Measurements from ENCODE around the gene USP7. TPM values are rescaled to one million over a fixed set of nuclear protein-coding genes. Genes with fewer than 3 reads are reported as not detected.
"Not testable (repeated sequence)": the region's sequence is repeated elsewhere in the genome, so short reads cannot be mapped to it uniquely, and the experiment has no call there.

Gene USP7
- total RNA-seq, 1 donor from 2014 or later: 188 TPM

DNA sequence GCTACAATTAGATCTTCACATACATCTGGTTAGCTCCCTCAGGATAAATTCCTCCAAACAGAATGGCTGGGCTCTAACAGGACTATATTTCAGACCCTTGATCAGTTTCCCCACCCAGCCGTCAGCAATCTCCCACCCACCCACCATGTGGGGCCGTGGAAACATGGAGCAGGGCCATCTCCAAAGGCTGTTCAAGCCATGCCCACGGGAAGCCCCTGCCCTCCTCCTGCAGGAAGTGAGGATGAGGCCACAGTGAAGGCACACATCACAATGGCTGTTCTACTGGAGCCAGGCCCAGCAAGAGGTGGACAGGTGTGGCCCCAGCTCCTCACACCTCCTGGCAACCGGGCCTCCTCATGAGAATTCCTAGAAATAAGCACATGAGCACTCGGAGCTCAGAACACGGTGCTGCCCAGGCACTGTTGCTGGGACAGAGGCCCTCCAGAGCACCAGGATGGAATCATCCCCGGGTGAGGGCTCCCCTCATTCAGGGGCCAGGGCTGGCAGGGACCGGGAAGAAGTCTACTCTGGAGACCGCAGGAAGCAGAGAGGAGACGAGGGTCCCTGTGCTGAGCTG lies 81.6 kb downstream of the USP7 start, which contains the start of gene LITAFD:
TSS of gene LITAFD (plus strand) at position 311 of the 577 bp plus-strand sequence. CDS start 2,005 bp downstream, outside the sequence.
- no peaks in the 10 kb centered on the region for H3K9me3 Mint-ChIP-seq
- H3K36me3 Mint-ChIP-seq (ENCODE audit: low read depth): no peaks in the 10 kb centered on the region
- H3K27ac Mint-ChIP-seq: no peak within 1 kb of the TSS
- peaks cover 2% of the 10 kb centered on the region for H3K27me3 Mint-ChIP-seq (ENCODE audit: insufficient read depth)
- H3K4me3 Mint-ChIP-seq: no peak within 1 kb of the TSS
- no peaks in the 10 kb centered on the region for H3K4me1 Mint-ChIP-seq (ENCODE audit: low read depth)
- intact Hi-C loops (cut with micrococcal nuclease): no loop called here
- DNase-seq (ENCODE audit: low spot score): no peak

GRCh38 chr16:8880839-8881510 lies 82.7 kb downstream of the USP7 start:
- Mint-ChIP-seq H3K36me3 (ENCODE audit: low read depth) (no peaks in the 10 kb centered on the region), H3K27ac (no peak overlapping the region), H3K9me3 (no peaks in the 10 kb centered on the region), H3K4me3 (no peak overlapping the region), H3K27me3 (ENCODE audit: insufficient read depth) (peaks cover 2% of the 10 kb centered on the region), H3K4me1 (ENCODE audit: low read depth) (no peaks in the 10 kb centered on the region)
- intact Hi-C loops (cut with micrococcal nuclease): loop anchor here (1.0 kb wide), 4 partner anchors 12 to 314 kb away; partner anchors contain the start of gene CARHSP1
- no peak for DNase-seq (ENCODE audit: low spot score)

DNA sequence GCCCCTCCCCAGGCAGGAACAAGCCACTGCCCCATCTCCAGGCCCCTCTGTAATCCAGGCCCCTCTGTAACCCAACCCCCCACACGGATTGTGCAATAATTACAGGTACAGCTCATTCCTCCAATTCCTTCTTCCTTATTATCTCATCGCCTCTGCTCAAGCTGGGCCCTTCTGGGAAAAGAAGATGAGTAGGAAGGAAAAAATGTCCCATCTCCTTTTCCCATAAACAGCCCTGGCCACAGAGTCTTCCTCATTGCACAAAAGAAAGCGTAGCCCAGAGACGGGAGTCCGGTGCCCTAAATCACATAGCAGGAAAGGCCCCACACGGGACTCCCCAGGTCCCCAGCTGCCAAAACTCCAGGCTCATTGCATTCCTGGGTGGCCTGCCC lies 85.2 kb downstream of the USP7 start:
- H3K27ac Mint-ChIP-seq: no peak overlapping the region
- DNase-seq (ENCODE audit: low spot score): no peak
- H3K9me3 Mint-ChIP-seq: no peaks in the 10 kb centered on the region
- H3K4me1 Mint-ChIP-seq (ENCODE audit: low read depth): no peaks in the 10 kb centered on the region
- no peaks in the 10 kb centered on the region for H3K36me3 Mint-ChIP-seq (ENCODE audit: low read depth)
- intact Hi-C loops (cut with micrococcal nuclease): no loop called here
- H3K27me3 Mint-ChIP-seq (ENCODE audit: insufficient read depth): no peaks in the 10 kb centered on the region
- no peak overlapping the region for H3K4me3 Mint-ChIP-seq

DNA sequence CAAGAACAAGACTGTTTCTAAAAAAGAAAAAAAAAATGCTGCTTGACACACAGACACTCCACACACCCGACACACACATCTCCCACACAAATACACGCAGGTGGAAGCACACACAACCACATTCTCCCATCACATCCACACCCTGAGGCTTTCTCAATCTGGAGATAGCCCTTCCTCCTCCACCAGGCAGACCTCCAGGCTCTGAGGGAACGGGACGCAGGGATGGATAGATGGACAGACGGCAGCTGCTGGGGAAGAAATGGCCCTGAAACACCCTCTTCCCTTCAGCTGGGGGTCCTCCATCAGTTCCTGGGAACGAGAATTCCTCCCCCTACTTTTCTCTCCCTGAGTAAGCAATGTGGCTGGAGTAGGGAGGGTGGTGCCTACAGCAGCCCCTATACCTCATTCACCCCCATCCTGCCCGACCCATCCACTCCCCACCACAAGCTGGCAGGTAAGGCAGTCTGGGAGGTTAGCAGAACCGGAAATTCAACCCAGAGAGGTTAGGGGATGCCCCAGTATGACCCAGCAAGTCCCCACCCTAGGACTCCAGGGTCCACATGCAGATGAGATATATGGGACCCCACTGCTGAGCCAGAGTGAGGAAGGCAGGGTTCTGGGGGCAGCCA lies 85.7 kb downstream of the USP7 start:
- no peak overlapping the region for H3K4me3 Mint-ChIP-seq
- H3K27me3 Mint-ChIP-seq (ENCODE audit: insufficient read depth): no peaks in the 10 kb centered on the region
- H3K36me3 Mint-ChIP-seq (ENCODE audit: low read depth): no peaks in the 10 kb centered on the region
- H3K9me3 Mint-ChIP-seq: no peaks in the 10 kb centered on the region
- intact Hi-C loops (cut with micrococcal nuclease): no loop called here
- no peak overlapping the region for H3K27ac Mint-ChIP-seq
- no peak for DNase-seq (ENCODE audit: low spot score)
- H3K4me1 Mint-ChIP-seq (ENCODE audit: low read depth): no peaks in the 10 kb centered on the region

- intact Hi-C loops (cut with micrococcal nuclease); H3K36me3 Mint-ChIP-seq (ENCODE audit: low read depth); H3K4me3 Mint-ChIP-seq; H3K9me3 Mint-ChIP-seq; H3K27me3 Mint-ChIP-seq (ENCODE audit: insufficient read depth); DNase-seq (ENCODE audit: low spot score); H3K27ac Mint-ChIP-seq; H3K4me1 Mint-ChIP-seq (ENCODE audit: low read depth): not testable (repeated sequence)
Observed at GRCh38 chr16:8875317-8875716, 88.4 kb downstream of the USP7 start.

- Mint-ChIP-seq H3K4me3 (no peak overlapping the region), H3K4me1 (ENCODE audit: low read depth) (peaks cover 11% of the 10 kb centered on the region), H3K27ac (peak overlapping the region; percentile 8), H3K27me3 (ENCODE audit: insufficient read depth) (no peaks in the 10 kb centered on the region), H3K36me3 (ENCODE audit: low read depth) (no peaks in the 10 kb centered on the region), H3K9me3 (no peaks in the 10 kb centered on the region)
- intact Hi-C loops (cut with micrococcal nuclease): no loop called here
- no peak for DNase-seq (ENCODE audit: low spot score)
Observed at GRCh38 chr16:8874388-8874787, 89.3 kb downstream of the USP7 start.

- H3K27me3 Mint-ChIP-seq (ENCODE audit: insufficient read depth); DNase-seq (ENCODE audit: low spot score); H3K36me3 Mint-ChIP-seq (ENCODE audit: low read depth); intact Hi-C loops (cut with micrococcal nuclease); H3K9me3 Mint-ChIP-seq; H3K27ac Mint-ChIP-seq; H3K4me3 Mint-ChIP-seq: not testable (repeated sequence)
- H3K4me1 Mint-ChIP-seq (ENCODE audit: low read depth): peaks cover 15% of the 10 kb centered on the region
Observed at GRCh38 chr16:8873866-8874195, 89.9 kb downstream of the USP7 start.

- intact Hi-C loops (cut with micrococcal nuclease): no loop called here
- peaks cover 15% of the 10 kb centered on the region for H3K4me1 Mint-ChIP-seq (ENCODE audit: low read depth)
- no peak overlapping the region for H3K4me3 Mint-ChIP-seq
- H3K27ac Mint-ChIP-seq: no peak overlapping the region
- no peaks in the 10 kb centered on the region for H3K36me3 Mint-ChIP-seq (ENCODE audit: low read depth)
- H3K27me3 Mint-ChIP-seq (ENCODE audit: insufficient read depth): no peaks in the 10 kb centered on the region
- no peaks in the 10 kb centered on the region for H3K9me3 Mint-ChIP-seq
- no peak for DNase-seq (ENCODE audit: low spot score)
Observed at GRCh38 chr16:8872967-8873865, 90.5 kb downstream of the USP7 start.

DNA sequence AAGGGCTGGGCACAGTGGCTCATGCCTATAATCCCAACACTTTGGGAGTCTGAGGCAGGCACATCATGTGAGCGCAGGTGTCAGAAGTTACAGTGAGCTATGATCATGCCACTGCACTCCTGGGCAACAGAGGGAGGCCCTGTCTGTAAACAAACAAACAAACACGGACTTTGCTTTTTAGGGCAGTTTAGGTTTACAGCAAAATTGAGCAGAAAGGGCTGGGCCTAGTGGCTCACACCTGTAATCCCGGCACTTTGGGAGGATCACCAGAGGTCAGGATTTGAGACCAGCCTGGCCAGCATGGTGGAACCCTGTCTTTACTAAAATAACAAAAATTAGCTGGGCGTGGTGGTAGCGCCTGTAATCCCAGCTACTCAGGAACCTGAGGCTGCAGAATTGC lies 91.6 kb downstream of the USP7 start:
- H3K36me3 Mint-ChIP-seq (ENCODE audit: low read depth): peaks cover 1% of the 10 kb centered on the region
- peaks cover 25% of the 10 kb centered on the region for H3K4me1 Mint-ChIP-seq (ENCODE audit: low read depth)
- H3K4me3 Mint-ChIP-seq: no peak overlapping the region
- intact Hi-C loops (cut with micrococcal nuclease): no loop called here
- H3K27me3 Mint-ChIP-seq (ENCODE audit: insufficient read depth): no peaks in the 10 kb centered on the region
- no peak for DNase-seq (ENCODE audit: low spot score)
- H3K27ac Mint-ChIP-seq: no peak overlapping the region
- H3K9me3 Mint-ChIP-seq: no peaks in the 10 kb centered on the region

DNA sequence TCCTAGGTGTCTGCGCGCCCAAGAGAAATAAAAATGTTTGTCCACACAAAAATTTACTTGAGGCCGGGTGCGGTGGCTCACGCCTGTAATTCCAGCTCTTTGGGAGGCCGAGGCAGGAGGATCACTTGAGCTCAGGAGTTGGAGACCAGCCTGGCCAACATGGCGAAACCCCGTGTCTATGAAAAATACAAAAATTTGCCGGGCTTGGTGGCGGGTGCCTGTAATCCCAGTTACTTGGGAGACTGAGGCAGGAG lies 93.8 kb downstream of the USP7 start:
- Mint-ChIP-seq H3K4me1 (ENCODE audit: low read depth) (peaks cover 39% of the 10 kb centered on the region), H3K4me3 (peak overlapping the region; percentile 94)
- intact Hi-C loops (cut with micrococcal nuclease): loop anchor here (1.0 to 10.0 kb wide), 6 partner anchors 10 to 1875 kb away; partner anchors contain the start of genes HAPSTR1, METTL22 and NUBP1
- H3K27me3 Mint-ChIP-seq (ENCODE audit: insufficient read depth); H3K27ac Mint-ChIP-seq; DNase-seq (ENCODE audit: low spot score); H3K36me3 Mint-ChIP-seq (ENCODE audit: low read depth); H3K9me3 Mint-ChIP-seq: not testable (repeated sequence)

GRCh38 chr16:8869212-8869987 lies 94.3 kb downstream of the USP7 start:
- Mint-ChIP-seq H3K27me3 (ENCODE audit: insufficient read depth) (no peaks in the 10 kb centered on the region), H3K36me3 (ENCODE audit: low read depth) (peaks cover 2% of the 10 kb centered on the region), H3K27ac (peak overlapping the region; percentile 96), H3K4me3 (peak overlapping the region; percentile 94), H3K9me3 (no peaks in the 10 kb centered on the region), H3K4me1 (ENCODE audit: low read depth) (peaks cover 39% of the 10 kb centered on the region)
- no peak for DNase-seq (ENCODE audit: low spot score)
- intact Hi-C loops (cut with micrococcal nuclease): loop anchor here (1.0 to 10.0 kb wide), 6 partner anchors 11 to 1875 kb away; partner anchors contain the start of genes HAPSTR1, METTL22 and NUBP1
